ENCODE results near the gene CLASRP.

The CLASRP gene

DNA sequence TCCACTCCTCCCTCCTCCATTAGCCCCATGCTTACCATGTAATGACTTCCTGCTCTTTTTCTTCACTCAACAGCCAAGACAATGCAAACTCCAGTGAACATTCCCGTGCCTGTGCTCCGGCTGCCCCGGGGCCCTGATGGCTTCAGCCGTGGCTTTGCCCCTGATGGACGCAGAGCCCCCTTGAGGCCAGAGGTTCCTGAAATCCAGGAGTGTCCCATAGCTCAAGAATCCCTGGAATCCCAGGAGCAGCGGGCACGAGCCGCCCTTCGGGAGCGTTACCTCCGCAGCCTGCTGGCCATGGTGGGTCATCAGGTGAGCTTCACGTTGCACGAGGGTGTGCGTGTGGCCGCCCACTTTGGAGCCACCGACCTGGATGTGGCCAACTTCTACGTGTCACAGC, 51.2 kb downstream of the CLASRP start:
- no peak for DNase-seq

GRCh38 chr19:45090606-45091005, 51.8 kb downstream of the CLASRP start:
- no peak for DNase-seq

- peak; percentile 98 for DNase-seq
Observed at GRCh38 chr19:45091031-45091923, 52.4 kb downstream of the CLASRP start.

GRCh38 chr19:45092747-45093678, 54.2 kb downstream of the CLASRP start, which contains the start of gene PPP1R37:
TSS of gene PPP1R37 (plus strand) at chr19:45093179. CDS start at chr19:45093326, 147 bp downstream.
- peak; percentile 91 for DNase-seq

- DNase-seq: no peak
Observed at GRCh38 chr19:45094137-45094536, 55.3 kb downstream of the CLASRP start.

GRCh38 chr19:45094707-45095106, 55.9 kb downstream of the CLASRP start:
- DNase-seq: no peak

DNA sequence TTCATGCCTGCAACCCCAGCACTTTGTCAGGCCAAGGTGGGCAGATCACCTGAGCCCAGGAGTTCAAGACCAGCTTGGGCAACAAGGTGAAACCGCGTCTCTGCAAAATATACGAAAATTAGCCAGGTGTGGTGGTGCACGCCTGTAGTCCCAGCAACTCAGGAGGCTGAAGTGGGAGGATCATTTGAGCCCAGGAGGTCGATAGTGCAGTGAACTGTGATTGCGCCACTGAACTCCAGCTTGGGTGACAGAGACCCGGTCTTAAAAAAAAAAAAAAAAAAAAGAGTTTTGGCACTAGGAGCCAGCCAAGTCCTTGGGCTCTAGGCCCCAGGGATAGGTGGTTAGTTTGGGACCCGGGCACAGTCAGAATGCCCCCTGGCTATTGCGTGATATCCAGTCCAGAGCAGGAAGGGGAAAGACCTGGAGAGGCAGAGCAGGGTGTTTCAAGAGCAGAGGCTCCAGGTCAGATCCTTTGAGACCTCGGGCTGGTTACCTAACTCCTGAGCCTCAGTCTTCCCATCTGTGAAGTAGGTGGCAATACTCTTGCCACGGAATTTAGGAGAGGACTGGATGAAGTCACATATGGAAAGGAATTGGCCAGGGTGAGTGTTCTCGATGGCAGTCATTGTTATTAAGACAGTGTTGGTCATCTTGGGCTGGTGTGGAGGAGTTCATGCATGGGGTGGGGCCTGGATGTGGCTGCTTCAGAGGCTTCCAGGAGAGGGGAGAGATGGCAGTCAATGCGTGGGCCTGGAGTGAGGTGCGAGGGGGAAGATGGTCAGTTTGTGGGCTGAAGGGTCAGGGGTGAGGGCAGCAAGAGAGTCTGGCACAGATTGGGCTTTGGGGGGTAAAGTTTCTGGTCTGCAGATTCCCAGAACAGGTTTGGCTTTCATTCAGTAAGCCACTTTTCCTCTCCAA, 56.9 kb downstream of the CLASRP start:
- DNase-seq: no peak

DNA sequence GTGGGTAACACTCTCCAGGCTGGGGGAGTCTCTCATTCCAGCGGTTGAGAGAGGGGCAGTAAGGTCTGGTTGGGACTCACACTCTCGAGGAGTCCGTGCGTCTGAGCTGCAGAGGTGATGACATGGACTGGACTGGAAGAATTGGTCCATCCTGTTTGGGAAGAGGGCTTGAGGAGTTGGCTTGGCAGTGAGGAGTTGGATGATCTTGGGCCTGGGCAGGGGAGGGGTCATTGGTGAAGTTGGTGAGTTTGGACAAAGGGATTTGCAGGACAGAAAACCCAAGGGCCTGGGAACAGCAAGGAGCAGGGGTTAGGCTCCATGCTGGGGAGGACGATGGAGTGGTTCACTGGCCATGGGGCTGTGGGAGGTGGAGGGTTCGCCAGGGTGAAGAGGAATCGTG, 57.9 kb downstream of the CLASRP start:
- no peak for DNase-seq

- DNase-seq: no peak
Observed at GRCh38 chr19:45097450-45097775, 58.6 kb downstream of the CLASRP start.

GRCh38 chr19:45097776-45098520, 59.1 kb downstream of the CLASRP start:
- no peak for DNase-seq

DNA sequence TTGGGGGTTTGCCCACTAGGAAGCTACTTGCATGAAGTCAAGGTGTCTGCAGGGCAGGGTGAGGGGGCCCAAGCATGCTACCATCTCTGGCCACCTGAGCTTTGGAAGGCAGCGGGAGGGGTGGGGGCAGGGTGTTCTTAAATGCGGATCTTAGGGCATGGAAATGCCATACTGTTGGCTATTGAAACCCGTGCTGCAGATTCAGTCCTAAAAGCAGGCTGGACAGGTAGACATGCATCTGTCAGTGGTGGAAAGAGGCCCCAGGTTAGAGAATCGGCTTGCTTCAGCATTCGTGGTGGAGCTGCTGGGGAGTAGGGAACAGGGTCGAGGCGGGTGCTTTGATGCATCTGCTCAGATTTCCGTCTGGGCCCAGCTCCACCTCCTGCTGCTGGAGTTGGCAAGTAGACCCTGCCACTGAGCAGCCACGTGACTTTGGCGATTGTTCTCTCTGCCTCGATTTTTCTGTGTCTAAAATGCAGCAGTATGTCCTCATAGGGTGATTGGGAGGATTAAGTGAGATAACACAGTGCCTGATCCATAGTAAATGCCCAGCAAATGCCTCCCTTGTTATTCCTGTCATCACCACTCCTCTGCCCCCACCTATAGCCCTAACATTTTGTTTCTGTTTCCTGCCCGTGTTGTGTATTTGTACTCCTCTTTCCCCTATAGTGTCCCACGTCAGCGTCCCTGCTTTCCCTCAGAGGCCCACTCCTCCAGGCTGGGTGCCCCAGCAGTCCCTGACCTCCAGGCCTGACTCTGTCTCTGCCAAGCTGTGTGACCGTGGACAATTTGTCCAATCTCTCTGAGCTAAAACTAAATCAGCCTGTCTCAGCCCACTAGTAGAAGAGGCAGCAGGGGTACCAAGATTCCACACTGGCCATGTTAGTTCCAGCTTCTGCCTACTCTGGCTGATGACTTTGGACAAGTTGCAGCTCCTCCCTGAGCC, 59.9 kb downstream of the CLASRP start:
- no peak for DNase-seq

DNA sequence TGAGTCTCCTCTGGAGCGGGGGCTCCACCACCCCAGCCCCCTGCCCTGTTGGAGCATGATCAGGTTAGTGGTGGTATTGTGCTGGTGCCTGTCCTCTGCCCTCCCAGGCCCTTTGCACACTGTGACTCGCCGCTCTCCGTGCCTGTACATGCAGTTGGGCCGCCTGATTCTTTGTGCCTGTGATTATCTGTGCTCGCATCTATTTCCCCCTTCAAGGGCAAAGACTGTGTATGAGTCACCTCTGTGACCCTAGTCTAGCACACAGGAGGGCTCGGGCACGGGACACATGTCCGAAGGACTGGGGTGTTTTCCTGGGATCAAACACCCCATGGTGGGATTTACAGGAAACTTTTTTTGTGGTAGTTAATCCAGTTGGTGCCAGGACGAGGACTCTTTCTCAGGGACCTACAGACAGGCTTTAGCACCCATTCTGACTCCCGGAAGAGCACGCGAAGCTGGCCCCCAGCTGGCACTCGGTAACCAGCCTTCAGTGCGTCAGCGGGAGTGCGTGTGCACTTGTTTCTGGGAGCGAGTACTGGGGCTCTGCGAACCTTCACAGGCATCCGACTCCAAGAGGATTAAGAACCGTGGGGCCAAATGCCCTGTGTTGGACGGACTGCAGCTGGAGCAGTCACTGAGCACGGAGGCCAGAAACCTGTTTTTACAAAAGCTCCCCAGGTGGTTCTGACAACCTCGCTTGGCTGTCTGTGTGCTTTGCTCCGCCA, 60.8 kb downstream of the CLASRP start:
- DNase-seq: no peak

- DNase-seq: no peak
Observed at GRCh38 chr19:45100201-45100600, 61.4 kb downstream of the CLASRP start.

- no peak for DNase-seq
Observed at GRCh38 chr19:45100846-45101252, 62.0 kb downstream of the CLASRP start.

DNA sequence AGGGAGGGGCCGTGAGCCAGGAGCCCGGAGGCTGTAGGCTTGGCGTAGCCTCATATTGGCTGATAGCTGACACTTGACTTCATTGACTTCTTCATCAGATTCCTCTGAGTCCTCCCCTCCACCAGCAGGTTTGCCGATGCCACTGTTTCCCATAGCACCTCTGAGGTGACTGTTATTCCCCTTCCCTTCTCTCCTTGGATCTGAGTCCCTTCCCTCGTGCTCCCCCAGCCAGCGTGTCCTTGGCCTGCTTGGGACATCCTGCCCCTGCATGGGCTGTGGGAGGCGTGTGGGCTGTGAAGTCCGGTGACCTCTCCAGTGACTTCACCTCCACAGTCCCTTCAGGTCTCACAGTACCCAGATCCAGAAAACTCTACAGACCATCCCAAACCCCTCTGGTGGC, 63.0 kb downstream of the CLASRP start:
- DNase-seq: no peak

DNA sequence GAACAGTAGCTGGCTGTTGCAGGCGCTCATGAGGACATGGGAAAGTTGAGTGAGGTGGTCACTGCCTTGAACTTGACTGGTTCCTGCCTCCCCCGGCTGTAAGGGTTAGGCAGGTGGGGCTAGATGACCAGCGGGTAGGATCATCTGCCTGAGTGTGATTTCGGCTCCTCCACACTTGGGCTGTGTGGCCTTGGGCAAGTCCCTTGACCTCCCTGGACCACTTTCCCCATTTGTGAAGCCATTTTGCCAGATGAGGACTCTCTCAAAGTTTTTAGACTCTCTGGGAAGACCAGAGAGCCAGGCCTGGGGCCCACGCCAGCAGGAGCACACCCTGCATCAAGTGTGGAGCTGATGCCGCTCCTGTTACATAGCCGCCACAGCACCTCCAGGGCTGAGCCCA, 63.6 kb downstream of the CLASRP start:
- DNase-seq: no peak

GRCh38 chr19:45103156-45103507, 64.3 kb downstream of the CLASRP start:
- DNase-seq: peak; percentile 48

DNA sequence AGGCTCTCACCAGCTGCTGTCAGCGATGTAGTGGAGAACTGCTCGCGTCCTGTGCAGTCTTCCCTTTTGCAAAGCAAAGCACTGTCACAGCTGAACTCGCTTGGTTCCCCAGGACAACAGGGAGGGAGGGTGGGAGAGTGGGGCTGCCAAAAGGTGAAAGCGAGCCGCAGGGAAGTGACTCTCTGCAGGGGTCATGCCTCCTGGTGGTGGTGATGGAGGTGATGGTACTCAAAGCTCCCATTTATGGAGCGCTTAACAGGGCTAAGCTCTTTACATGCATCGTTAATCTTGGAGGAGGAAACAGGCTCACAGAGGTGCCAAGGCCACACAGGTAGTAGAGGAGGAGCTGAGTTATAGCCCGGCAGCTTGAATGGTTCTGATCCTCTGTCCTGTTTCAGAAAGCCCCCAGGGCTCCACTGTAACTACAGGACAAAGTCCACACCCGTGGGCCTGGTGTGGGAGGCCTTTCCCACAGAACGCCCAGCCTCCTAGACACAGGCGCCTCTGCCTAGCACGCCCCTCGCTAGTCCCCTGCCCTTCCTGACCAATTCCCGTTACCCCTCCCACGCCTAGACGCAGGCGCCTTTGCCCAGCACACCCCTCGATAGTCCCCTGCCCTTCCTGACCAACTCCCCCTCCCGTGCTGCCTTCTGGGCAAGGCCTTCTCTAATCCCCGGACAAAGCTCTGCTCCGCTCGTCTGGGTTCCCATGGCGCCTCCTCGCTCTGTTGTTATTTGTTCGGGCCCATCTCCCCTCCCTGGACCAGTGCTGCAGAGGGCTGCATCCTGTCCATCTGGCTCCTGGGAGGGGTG, 64.9 kb downstream of the CLASRP start:
- no peak for DNase-seq

DNA sequence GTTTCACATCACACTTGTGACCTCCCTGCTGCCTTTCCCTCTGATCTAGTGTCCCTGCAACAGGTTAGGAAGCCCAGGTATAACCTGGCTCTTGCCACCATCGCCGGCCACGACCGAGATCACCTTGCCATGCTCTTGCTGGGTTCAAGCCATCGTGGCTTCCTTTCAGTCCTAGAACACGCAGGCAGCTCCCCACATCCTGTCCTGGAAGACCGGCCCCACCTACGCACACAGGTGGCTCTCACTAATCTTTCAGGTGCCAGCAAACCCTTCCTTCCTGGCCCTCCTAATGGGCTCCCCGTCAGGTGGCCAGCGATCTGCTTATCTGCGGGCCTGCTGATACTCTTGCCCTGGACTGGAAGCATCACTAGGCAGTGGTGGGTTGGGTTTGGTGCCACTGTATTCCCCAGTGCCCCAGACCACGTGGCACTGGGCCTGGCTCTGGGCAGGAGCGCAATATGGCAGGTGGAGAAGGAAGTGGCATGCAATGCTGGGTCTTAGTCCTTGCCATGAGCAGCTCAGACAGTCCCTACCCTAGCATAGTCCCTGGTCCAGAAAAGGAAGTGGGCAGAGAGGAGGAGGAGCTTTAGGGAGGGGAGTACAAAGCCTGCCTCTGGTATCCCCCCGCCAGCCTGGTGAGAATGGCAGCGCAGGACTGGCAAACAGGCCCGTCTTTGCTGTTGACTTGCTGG, 66.0 kb downstream of the CLASRP start:
- DNase-seq: no peak

Measured in activated gamma-delta T cell treated with Interleukin-2 at 50 U/mL for 16 hours (primary cell).